Neural cell (in vitro differentiated cells): ENCODE data around the gene TAB2. TPM values are rescaled to one million over a fixed set of nuclear protein-coding genes. Genes with fewer than 3 reads are reported as not detected.
"Not testable (repeated sequence)": the region's sequence is repeated elsewhere in the genome, so short reads cannot be mapped to it uniquely, and the experiment has no call there.

Source experiments
- H2AFZ ChIP-seq: fragments of 200-600, 300-800 bp; sonication (generic), shearing (Covaris generic); 2 replicates; pipeline ENCODE4 v1.6.0; 2014; ENCODE audit warnings: low read depth, mild to moderate bottlenecking, antibody characterized with exemption, low read length, moderate library complexity
- H3F3A ChIP-seq: fragments of 200-600 bp; shearing (Covaris generic); 2 replicates; pipeline ENCODE4 v1.6.1; 2016; ENCODE audit warnings: mild to moderate bottlenecking, moderate library complexity, mixed read lengths, antibody characterized with exemption, low read length; ENCODE audit not compliant: insufficient read depth, poor library complexity, severe bottlenecking
- H3K27ac ChIP-seq: fragments of 200-600, 300-800 bp; sonication (generic), shearing (Covaris generic); 2 replicates; pipeline ENCODE4 v1.5.1; 2014; ENCODE audit warnings: mild to moderate bottlenecking, low read length, moderate library complexity
- H3K27me3 ChIP-seq: fragments of 300-800, 200-600 bp; sonication (generic), shearing (Covaris generic); 2 replicates; pipeline ENCODE4 v1.6.0; 2014; ENCODE audit warnings: mild to moderate bottlenecking, low read depth, low read length, moderate library complexity; ENCODE audit not compliant: insufficient read depth
- H3K36me3 ChIP-seq: fragments of 300-800, 200-600 bp; sonication (generic), shearing (Covaris generic); 2 replicates; pipeline ENCODE4 v1.5.1; 2014; ENCODE audit warnings: mild to moderate bottlenecking, antibody characterized with exemption, low read length, moderate library complexity; ENCODE audit not compliant: insufficient read depth
- H3K4me2 ChIP-seq: fragments of 300-800, 200-600 bp; sonication (generic), shearing (Covaris generic); 2 replicates; pipeline ENCODE4 v1.6.0; 2014; ENCODE audit warnings: mild to moderate bottlenecking, low read length
- H3K4me3 ChIP-seq: fragments of 300-800, 200-600 bp; sonication (generic), shearing (Covaris generic); 2 replicates; pipeline ENCODE4 v1.5.1; 2014; ENCODE audit warnings: mild to moderate bottlenecking, low read length, moderate library complexity
- H3K79me2 ChIP-seq: fragments of 200-600 bp; shearing (Covaris generic); replicated peaks from 2 replicates; pipeline ENCODE4 v1.6.0; 2014; ENCODE audit warnings: mild to moderate bottlenecking, low read length, moderate library complexity; ENCODE audit not compliant: insufficient read depth
- H3K9ac ChIP-seq: fragments of 300-800, 200-600 bp; sonication (generic), shearing (Covaris generic); 2 replicates; pipeline ENCODE4 v1.6.1; 2016; ENCODE audit warnings: mild to moderate bottlenecking, low read length, mixed read lengths
- H3K9me2 ChIP-seq: fragments of 200-600 bp; shearing (Covaris generic); 2 replicates; pipeline ENCODE4 v1.6.1; 2016; ENCODE audit warnings: mild to moderate bottlenecking, low read length, mixed read lengths; ENCODE audit not compliant: insufficient read depth
- H3K9me3 ChIP-seq: fragments of 200-600, 300-800 bp; sonication (generic), shearing (Covaris generic); 2 replicates; pipeline ENCODE4 v1.6.1; 2016; ENCODE audit warnings: mild to moderate bottlenecking, mixed run types, low read length, moderate library complexity, mixed read lengths
- H4K20me1 ChIP-seq: fragments of 200-600 bp; shearing (Covaris generic); 2 replicates; pipeline ENCODE4 v1.6.1; 2016; ENCODE audit warnings: mild to moderate bottlenecking, mixed run types; ENCODE audit not compliant: insufficient read depth
- CTCF ChIP-seq: fragments of 450-650 bp; IDR thresholded peaks from 2 replicates; pipeline ENCODE4 v1.5.1; 2014; ENCODE audit warnings: antibody characterized with exemption, mild to moderate bottlenecking, moderate library complexity; ENCODE audit not compliant: poor library complexity, severe bottlenecking
- EP300 ChIP-seq: fragments of 450-650 bp; conservative IDR thresholded peaks from 2 replicates; pipeline ENCODE4 v1.6.1; 2014; ENCODE audit warnings: antibody characterized with exemption, mild to moderate bottlenecking, moderate library complexity; ENCODE audit not compliant: poor library complexity, severe bottlenecking
- EZH2 ChIP-seq: fragments of 200-600, 300-800 bp; shearing (Covaris generic), sonication (generic); IDR thresholded peaks from 2 replicates; pipeline ENCODE4 v1.6.1; 2014; ENCODE audit warnings: antibody characterized with exemption, low read length, borderline replicate concordance, mild to moderate bottlenecking; ENCODE audit not compliant: insufficient read depth, poor library complexity, severe bottlenecking
- MXI1 ChIP-seq: fragments of 450-650 bp; conservative IDR thresholded peaks from 2 replicates; pipeline ENCODE4 v1.6.1; 2014; ENCODE audit warnings: antibody characterized with exemption, mild to moderate bottlenecking; ENCODE audit not compliant: poor library complexity, severe bottlenecking
- POLR2AphosphoS5 ChIP-seq: IDR thresholded peaks from 2 replicates; pipeline ENCODE4 v1.6.1; 2012
- RAD21 ChIP-seq: fragments of 450-650 bp; conservative IDR thresholded peaks from 2 replicates; pipeline ENCODE4 v1.6.1; 2014; ENCODE audit warnings: antibody characterized with exemption, mild to moderate bottlenecking, moderate library complexity
- REST ChIP-seq: IDR thresholded peaks from 2 replicates; pipeline ENCODE4 v1.6.1; 2012; ENCODE audit warnings: borderline replicate concordance
- SMC3 ChIP-seq: fragments of 450-650 bp; conservative IDR thresholded peaks from 2 replicates; pipeline ENCODE4 v1.6.1; 2014; ENCODE audit warnings: antibody characterized with exemption, mild to moderate bottlenecking, moderate library complexity; ENCODE audit not compliant: poor library complexity
- TAF1 ChIP-seq: IDR thresholded peaks from 2 replicates; pipeline ENCODE4 v1.6.1; 2012; ENCODE audit warnings: low read depth
- polyA plus RNA-seq: library from polyadenylated mRNA; depleted of rRNA; stranded (reverse); fragments of >200 nt; gene quantifications from 2 replicates; pipeline ENCODE4 v1.2.3, GENCODE V29; 2014

TAB2 gene
- polyA plus RNA-seq, 1 donor from 2014 or later, result 27.6 TPM

- Histone ChIP-seq H3K27ac (no peak overlapping the region), H2AFZ (no peak overlapping the region), H3K9me3 (no peaks in the 10 kb centered on the region), H3K36me3 (no peaks in the 10 kb centered on the region), H3K9ac (no peak overlapping the region), H4K20me1 (no peaks in the 10 kb centered on the region), H3K4me3 (no peak overlapping the region), H3K4me2 (no peak overlapping the region), H3K79me2 (peaks cover 66% of the 10 kb centered on the region), H3K9me2 (no peaks in the 10 kb centered on the region), H3F3A (no peaks in the 10 kb centered on the region), H3K27me3 (no peaks in the 10 kb centered on the region)
- TF ChIP-seq POLR2AphosphoS5, result no peak
- no peak for TF ChIP-seq SMC3
- no peak for TF ChIP-seq EZH2
- no peak for TF ChIP-seq REST
- no peak for TF ChIP-seq RAD21
- no peak for TF ChIP-seq CTCF
- no peak for TF ChIP-seq MXI1
- no peak for TF ChIP-seq TAF1
- TF ChIP-seq EP300, result no peak
These were observed 28.6 kb downstream of the TAB2 start for GRCh38 chr6:149346078-149346477.

GRCh38 chr6:149347067-149347466 is 29.6 kb downstream of the TAB2 start:
- TF ChIP-seq POLR2AphosphoS5 (no peak), SMC3 (no peak), TAF1 (no peak), MXI1 (no peak), EP300 (no peak), EZH2 (no peak), CTCF (no peak)
- Histone ChIP-seq H3K9me2 (no peaks in the 10 kb centered on the region), H3K4me2 (no peak overlapping the region), H3F3A (no peaks in the 10 kb centered on the region), H3K4me3 (no peak overlapping the region), H3K36me3 (no peaks in the 10 kb centered on the region), H2AFZ (no peak overlapping the region), H3K27me3 (no peaks in the 10 kb centered on the region), H3K9me3 (no peaks in the 10 kb centered on the region), H3K27ac (no peak overlapping the region), H4K20me1 (no peaks in the 10 kb centered on the region), H3K79me2 (peaks cover 65% of the 10 kb centered on the region), H3K9ac (no peak overlapping the region)

- H3K79me2 ChIP-seq, result peaks cover 69% of the 10 kb centered on the region
- H3K27ac ChIP-seq, H3K9me3 ChIP-seq, H3K36me3 ChIP-seq, H3K4me2 ChIP-seq, H2AFZ ChIP-seq, H3F3A ChIP-seq, H4K20me1 ChIP-seq, H3K9me2 ChIP-seq, H3K27me3 ChIP-seq, H3K9ac ChIP-seq, H3K4me3 ChIP-seq: not testable (repeated sequence)
These were observed 31.8 kb downstream of the TAB2 start for GRCh38 chr6:149349279-149349678.
